ENCODE measurements around the gene TCEAL1.

The TCEAL1 gene

DNA sequence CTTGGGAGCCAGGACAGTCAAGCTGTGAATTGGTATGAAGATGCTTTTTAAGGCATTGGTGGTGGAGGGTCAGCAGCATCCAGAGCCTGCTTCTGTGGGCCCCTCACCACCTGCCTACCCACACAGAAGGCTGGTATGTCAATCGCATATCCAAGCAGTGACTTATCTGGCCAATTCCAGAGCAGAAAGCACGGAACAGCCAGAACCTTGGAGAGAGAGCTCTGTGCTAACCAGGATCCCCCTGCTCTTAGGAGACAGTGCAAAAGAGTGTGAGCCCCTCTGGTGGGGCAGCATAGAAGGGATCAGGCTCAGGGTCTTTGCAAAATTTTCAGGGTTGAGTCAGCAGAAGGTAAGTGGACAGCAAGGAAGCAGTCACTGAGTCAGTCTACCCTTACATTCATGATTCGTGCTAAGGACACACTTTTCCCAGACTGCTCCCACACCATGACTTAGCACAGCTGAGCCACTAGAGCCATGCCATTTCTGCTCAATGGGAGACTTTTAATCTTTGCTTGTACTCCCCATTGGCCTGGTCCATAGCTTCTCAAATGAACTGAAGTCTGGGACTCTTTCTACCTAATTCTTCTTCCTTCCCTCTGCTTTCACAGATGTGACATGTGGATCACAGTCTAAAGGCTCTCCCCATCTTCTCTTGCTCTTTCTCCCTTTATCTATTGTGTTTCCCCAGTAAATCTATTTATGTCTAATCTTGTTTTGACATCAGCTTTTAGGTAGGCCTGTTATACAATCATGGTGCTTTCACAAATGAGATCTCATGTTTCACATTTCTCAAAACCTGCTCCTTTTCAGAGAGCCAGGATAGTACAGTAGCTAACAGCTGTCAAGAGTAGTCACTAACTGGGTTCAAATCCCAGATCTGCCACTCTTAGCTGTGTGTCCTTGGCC, 37.7 kb downstream of the TCEAL1 start:
- in situ Hi-C loops (cut with HindIII; ENCODE audit: low sequenced_read_pairs), result no loop called here
- no peak overlapping the region for H3K4me3 ChIP-seq (ENCODE audit: low read depth, low read length)
- DNase-seq (ENCODE audit: low read depth, low spot score), result no peak
- TF ChIP-seq CTCF (IDR thresholded peaks at IDR 0.05; ENCODE audit: low read depth, low read length), result no peak

DNA sequence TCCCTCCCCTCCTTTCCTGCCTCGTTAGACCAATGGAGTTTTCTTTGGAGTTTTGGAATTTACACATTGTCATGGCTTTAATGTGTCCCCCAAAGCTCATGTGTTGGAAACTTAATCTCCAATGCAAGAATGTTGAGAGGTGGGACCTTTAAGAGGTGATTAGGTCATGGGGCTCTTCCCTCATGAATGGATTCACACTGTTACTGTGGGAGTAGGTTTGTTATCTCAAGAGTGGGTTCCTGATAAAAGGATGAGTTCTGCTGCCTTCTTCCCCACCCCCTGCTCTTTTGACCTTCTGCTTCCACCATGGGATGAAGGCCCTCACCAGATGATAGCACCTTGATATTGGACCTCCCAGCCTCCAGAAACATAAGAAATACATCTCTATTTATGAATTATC, 41.0 kb downstream of the TCEAL1 start:
- TF ChIP-seq CTCF (IDR thresholded peaks at IDR 0.05; ENCODE audit: low read depth, low read length), result no peak
- no peak overlapping the region for H3K4me3 ChIP-seq (ENCODE audit: low read depth, low read length)
- DNase-seq (ENCODE audit: low read depth, low spot score), result no peak
- in situ Hi-C loops (cut with HindIII; ENCODE audit: low sequenced_read_pairs), result no loop called here

- no peak for TF ChIP-seq CTCF (IDR thresholded peaks at IDR 0.05; ENCODE audit: low read depth, low read length)
These were observed 46.0 kb downstream of the TCEAL1 start for GRCh38 chrX:103674531-103675454.

DNA sequence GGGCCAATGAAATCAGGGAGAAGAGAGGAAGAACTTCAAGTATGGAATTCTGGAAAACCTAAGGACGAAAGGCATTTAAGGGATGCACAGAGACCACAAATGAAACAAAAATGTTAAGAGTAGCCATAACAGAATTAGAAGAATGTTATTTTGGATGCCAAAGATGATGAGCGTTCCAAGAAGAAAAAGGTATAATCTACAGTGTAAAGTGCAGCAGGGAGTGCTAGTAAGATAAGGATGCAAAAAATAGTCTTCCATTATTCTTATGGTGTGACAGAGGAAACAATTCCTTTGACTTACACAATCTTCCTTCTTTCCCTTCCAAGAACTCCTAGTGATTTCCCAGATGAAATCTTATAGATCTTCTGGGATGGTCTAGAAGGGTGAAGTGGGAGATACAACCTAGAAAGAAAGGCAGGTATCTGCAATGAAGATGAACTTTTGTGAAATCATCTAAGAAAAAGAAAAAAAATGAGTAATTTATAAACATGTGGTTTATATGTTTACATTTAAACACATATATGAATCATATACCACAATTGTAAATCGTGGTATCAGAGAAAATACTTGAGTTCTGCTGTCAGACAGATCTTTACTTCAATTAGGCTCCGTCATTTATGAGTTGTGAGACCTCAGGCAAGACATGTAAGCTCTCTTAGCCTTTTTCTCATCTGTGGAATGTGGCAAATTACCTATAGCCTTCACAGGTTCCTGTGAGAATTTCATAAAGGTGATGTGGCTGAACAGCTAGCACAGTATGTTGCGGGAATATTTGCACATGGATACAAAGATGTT, 49.6 kb downstream of the TCEAL1 start:
- in situ Hi-C loops (cut with HindIII; ENCODE audit: low sequenced_read_pairs), result no loop called here
- no peak overlapping the region for H3K4me3 ChIP-seq (ENCODE audit: low read depth, low read length)
- DNase-seq (ENCODE audit: low read depth, low spot score), result no peak
- no peak for TF ChIP-seq CTCF (IDR thresholded peaks at IDR 0.05; ENCODE audit: low read depth, low read length)

More at GRCh38 chrX:103674531-103675454, 46.0 kb downstream of the TCEAL1 start:
- in situ Hi-C loops (cut with HindIII; ENCODE audit: low sequenced_read_pairs), result no loop called here
- no peak overlapping the region for H3K4me3 ChIP-seq (ENCODE audit: low read depth, low read length)
- DNase-seq (ENCODE audit: low read depth, low spot score), result no peak

Measured in astrocyte of the spinal cord (primary cell).